SU-DHL-6 (cell line): Measurements from ENCODE around the gene FOXB1.

Experiments used
- H2AFZ ChIP-seq: fragments of 200-600 bp; sonication (generic); 2 replicates; pipeline ENCODE4 v1.6.1; 2014; ENCODE audit warnings: low read depth, mild to moderate bottlenecking, moderate library complexity, mixed read lengths, antibody characterized with exemption, low read length; ENCODE audit not compliant: severe bottlenecking
- H3F3A ChIP-seq: fragments of 200-600 bp; shearing (Covaris generic); 2 replicates; pipeline ENCODE4 v1.6.0; 2016; ENCODE audit warnings: antibody characterized with exemption, mild to moderate bottlenecking; ENCODE audit not compliant: insufficient read depth
- H3K27ac ChIP-seq: fragments of 200-600 bp; sonication (generic); 2 replicates; pipeline ENCODE4 v1.5.1; 2016; ENCODE audit warnings: low read depth, mild to moderate bottlenecking, low read length, moderate library complexity, mixed read lengths
- H3K27me3 ChIP-seq: fragments of 200-600 bp; sonication (generic), shearing (Covaris generic); 2 replicates; pipeline ENCODE4 v1.6.0; 2014; ENCODE audit warnings: mild to moderate bottlenecking, low read length
- H3K36me3 ChIP-seq: fragments of 200-600 bp; sonication (generic); 2 replicates; pipeline ENCODE4 v1.6.1; 2014; ENCODE audit warnings: mild to moderate bottlenecking, low read length, mixed read lengths
- H3K4me2 ChIP-seq: fragments of 300-600, 200-600 bp; shearing (Covaris generic), sonication (generic); 2 replicates; pipeline ENCODE4 v1.6.0; 2014; ENCODE audit warnings: low read length, low read depth, mild to moderate bottlenecking; ENCODE audit not compliant: poor library complexity, severe bottlenecking
- H3K4me3 ChIP-seq: fragments of 200-600 bp; sonication (generic); 2 replicates; pipeline ENCODE4 v1.5.1; 2014; ENCODE audit warnings: antibody characterized with exemption, low read length, mild to moderate bottlenecking, mixed read lengths; ENCODE audit not compliant: insufficient read depth, poor library complexity, severe bottlenecking
- H3K79me2 ChIP-seq: fragments of 200-600 bp; sonication (generic); 2 replicates; pipeline ENCODE4 v1.6.1; 2014; ENCODE audit warnings: mild to moderate bottlenecking, low read length, moderate library complexity; ENCODE audit not compliant: insufficient read depth
- H3K9ac ChIP-seq: fragments of 200-600 bp; sonication (generic); 2 replicates; pipeline ENCODE4 v1.7.0; 2014; ENCODE audit warnings: mild to moderate bottlenecking, low read length
- H3K9me2 ChIP-seq: fragments of 200-600 bp; sonication (generic); replicated peaks from 2 replicates; pipeline ENCODE4 v1.6.1; 2014; ENCODE audit warnings: low read length; ENCODE audit not compliant: insufficient read depth
- H3K9me3 ChIP-seq: fragments of 200-600 bp; sonication (generic); 2 replicates; pipeline ENCODE4 v1.6.1; 2014; ENCODE audit warnings: low read length, mixed read lengths; ENCODE audit not compliant: insufficient read depth
- H4K20me1 ChIP-seq: fragments of 200-600 bp; sonication (generic); 2 replicates; pipeline ENCODE4 v1.6.1; 2014; ENCODE audit warnings: low read depth, mild to moderate bottlenecking, antibody characterized with exemption, low read length, moderate library complexity, mixed read lengths
- CTCF ChIP-seq: fragments of 200-600 bp; sonication (generic); IDR thresholded peaks from one replicate; pipeline ENCODE4 v1.5.1; 2017; ENCODE audit warnings: antibody characterized with exemption, mild to moderate bottlenecking, low read length, moderate library complexity; ENCODE audit not compliant: insufficient read depth, poor library complexity, severe bottlenecking
- EZH2phosphoT487 ChIP-seq: fragments of 200-600 bp; sonication (generic), shearing (Covaris generic); conservative IDR thresholded peaks from 2 replicates; pipeline ENCODE4 v1.6.1; 2018; ENCODE audit warnings: mild to moderate bottlenecking, antibody characterized with exemption, low read length, moderate library complexity, mixed read lengths

The FOXB1 gene

GRCh38 chr15:60004009-60004845, at the start of gene FOXB1:
Gene FOXB1 (plus strand): TSS chr15:60004311. CDS start chr15:60004964, 653 bp downstream.
- Histone ChIP-seq H3K79me2 (no peaks in the 10 kb centered on the region), H3K27me3 (no peaks in the 10 kb centered on the region), H3K9ac (no peak within 1 kb of the TSS)

GRCh38 chr15:59958288-59958687, 45.8 kb upstream of the FOXB1 start:
- Histone ChIP-seq H3K27me3 (0 out of 2 replicates have a peak, but pooled peaks cover 7% of the 10 kb centered on the region), H3K9me3 (no peaks in the 10 kb centered on the region; the same call in 1 of the 2 replicates), H3K4me2 (no peak overlapping the region), H2AFZ (no peak overlapping the region), H3K36me3 (no peaks in the 10 kb centered on the region), H3F3A (no peaks in the 10 kb centered on the region), H4K20me1 (no peaks in the 10 kb centered on the region), H3K4me3 (no peak overlapping the region), H3K9me2 (no peaks in the 10 kb centered on the region), H3K9ac (no peak overlapping the region), H3K27ac (no peak overlapping the region), H3K79me2 (no peaks in the 10 kb centered on the region)
- TF ChIP-seq EZH2phosphoT487: no peak
- TF ChIP-seq CTCF: no peak

More at GRCh38 chr15:60004009-60004845, at the start of gene FOXB1:
- Histone ChIP-seq H2AFZ (no peak within 1 kb of the TSS), H3K36me3 (no peaks in the 10 kb centered on the region), H3K4me3 (no peak within 1 kb of the TSS), H3F3A (no peaks in the 10 kb centered on the region), H3K9me2 (no peaks in the 10 kb centered on the region), H4K20me1 (no peaks in the 10 kb centered on the region), H3K4me2 (no peak within 1 kb of the TSS), H3K27ac (no peak within 1 kb of the TSS), H3K9me3 (no peaks in the 10 kb centered on the region)
- no peak for TF ChIP-seq CTCF
- no peak for TF ChIP-seq EZH2phosphoT487

- Histone ChIP-seq H4K20me1 (no peaks in the 10 kb centered on the region), H3F3A (no peaks in the 10 kb centered on the region), H3K36me3 (no peaks in the 10 kb centered on the region), H3K9me3 (no peaks in the 10 kb centered on the region; the same call in 1 of the 2 replicates), H3K9me2 (no peaks in the 10 kb centered on the region), H3K4me2 (no peak overlapping the region), H3K27me3 (0 out of 2 replicates have a peak, but pooled peaks cover 7% of the 10 kb centered on the region), H3K79me2 (no peaks in the 10 kb centered on the region), H3K9ac (no peak overlapping the region), H2AFZ (no peak overlapping the region), H3K4me3 (no peak overlapping the region), H3K27ac (no peak overlapping the region)
- no peak for TF ChIP-seq CTCF
- TF ChIP-seq EZH2phosphoT487: no peak
Observed at GRCh38 chr15:59960318-59960717, 43.8 kb upstream of the FOXB1 start.
